Stimulated activated CD4-positive, alpha-beta T cell treated with anti-CD3 and anti-CD28 coated beads, Interleukin-1b, Interleukin-23, amount 100 ng/mL, for 24 hours (primary cell): Measurements from ENCODE around the gene TAS1R1.

Source experiments
- DNase-seq, 4 experiments: peaks; one replicate each; pipeline ENCODE4 v3.0.0-alpha.2; 2020; ENCODE audit warnings: low read depth in 4 of 4, low spot score in 1 of 4

Gene TAS1R1

GRCh38 chr1:6570987-6571386 is 15.9 kb downstream of the TAS1R1 start:
- DNase-seq = no peak

GRCh38 chr1:6572653-6573383 is 17.7 kb downstream of the TAS1R1 start:
- no peak for DNase-seq

GRCh38 chr1:6574025-6574620 is 19.0 kb downstream of the TAS1R1 start:
- DNase-seq = no peak

- no peak for DNase-seq
These were observed 19.7 kb downstream of the TAS1R1 start for GRCh38 chr1:6574818-6575217.

- DNase-seq = no peak
These were observed 22.9 kb downstream of the TAS1R1 start for GRCh38 chr1:6577831-6578525.

- DNase-seq = no peak
These were observed 23.7 kb downstream of the TAS1R1 start for GRCh38 chr1:6578624-6579373.

- DNase-seq = peak; percentile 90 to 98 (median 94)
These were observed 24.4 kb downstream of the TAS1R1 start, which contains the start of gene ZBTB48 for GRCh38 chr1:6579374-6580118. ZBTB48 (plus strand) TSS chr1:6579994; CDS start chr1:6580610, 616 bp downstream.

GRCh38 chr1:6580119-6580592 is 25.0 kb downstream of the TAS1R1 start:
- DNase-seq = no peak

GRCh38 chr1:6580593-6581409 is 25.7 kb downstream of the TAS1R1 start:
- no peak for DNase-seq

GRCh38 chr1:6581561-6582305 is 26.6 kb downstream of the TAS1R1 start:
- no peak for DNase-seq

- DNase-seq = no peak
These were observed 27.3 kb downstream of the TAS1R1 start for GRCh38 chr1:6582370-6582769.

- no peak for DNase-seq
These were observed 29.3 kb downstream of the TAS1R1 start for GRCh38 chr1:6584126-6585080.

- no peak for DNase-seq
These were observed 30.1 kb downstream of the TAS1R1 start for GRCh38 chr1:6585081-6585722.

GRCh38 chr1:6585841-6586240 is 30.7 kb downstream of the TAS1R1 start:
- no peak for DNase-seq

GRCh38 chr1:6586404-6586816 is 31.3 kb downstream of the TAS1R1 start:
- DNase-seq = no peak

- no peak for DNase-seq
These were observed 32.3 kb downstream of the TAS1R1 start for GRCh38 chr1:6587261-6588005.
